ENCODE measurements around the gene PCP2. TPM values are rescaled to one million over a fixed set of nuclear protein-coding genes. Genes with fewer than 3 reads are reported as not detected.

PCP2 gene
- total RNA-seq, 1 experiment from 2014 or later: not detected

DNA sequence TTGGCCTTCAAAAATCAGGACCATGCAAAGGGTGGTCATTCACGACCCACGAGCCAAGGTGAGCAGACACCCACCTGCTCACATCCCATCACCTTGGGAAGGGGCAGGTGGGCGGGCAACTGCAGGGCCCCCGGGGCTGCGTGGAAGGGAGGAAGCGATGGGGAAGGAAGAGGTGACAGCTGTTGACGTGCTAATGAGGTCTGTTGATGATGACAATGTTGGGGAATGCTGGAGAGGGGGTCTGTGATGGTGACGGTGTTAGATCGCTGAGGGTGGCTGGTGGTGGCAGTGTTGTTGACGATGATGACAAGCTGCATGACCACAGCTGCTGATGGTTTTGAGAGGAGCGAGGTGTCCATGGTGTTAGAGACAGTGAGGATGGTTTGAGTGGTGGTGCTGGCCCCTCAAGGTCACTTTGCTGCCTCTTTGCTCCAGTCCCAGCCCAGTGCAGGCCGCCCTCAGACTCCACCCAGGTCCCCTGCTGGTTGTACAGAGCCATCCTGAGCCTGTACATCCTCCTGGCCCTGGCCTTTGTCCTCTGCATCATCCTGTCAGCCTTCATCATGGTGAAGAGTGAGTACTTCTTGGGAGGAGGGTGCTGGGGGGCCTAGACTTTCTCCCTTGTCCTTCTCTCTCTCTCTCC lies 44.3 kb upstream of the PCP2 start:
- Histone ChIP-seq H3K4me3 (ENCODE audit: low read length) (no peak overlapping the region), H3K9me2 (replicated peaks; ENCODE audit: low read length) (no peaks in the 10 kb centered on the region), H3K27ac (ENCODE audit: low read length) (no peak overlapping the region), H3K9me3 (ENCODE audit: low read length) (no peaks in the 10 kb centered on the region), H3F3A (ENCODE audit: low read length, unreplicated experiment) (no peaks in the 10 kb centered on the region), H4K20me1 (ENCODE audit: low read length) (no peaks in the 10 kb centered on the region), H3K36me3 (ENCODE audit: low read depth, low read length) (0 out of 2 replicates have a peak, but pooled peaks cover 8% of the 10 kb centered on the region), H2AFZ (ENCODE audit: low read length) (no peak overlapping the region), H3K4me2 (ENCODE audit: low read length) (no peak overlapping the region), H3K79me2 (ENCODE audit: low read length) (peaks cover 20% of the 10 kb centered on the region), H3K4me1 (ENCODE audit: insufficient read depth, low read length) (peaks cover 25% of the 10 kb centered on the region; the same call in 1 of the 2 replicates), H3K27me3 (ENCODE audit: low read length) (no peaks in the 10 kb centered on the region), H3K9ac (ENCODE audit: low read length) (no peak overlapping the region)
- ChIA-PET CTCF (interaction anchor here (0.6 kb wide), 1 partner anchor 280 kb away, joined by 3 read pairs; no protein-coding TSS in a partner anchor), POLR2A (ENCODE audit: unreplicated experiment) (interaction anchor here (0.6 kb wide), 1 partner anchor 327 kb away, joined by 3 read pairs; no protein-coding TSS in a partner anchor)
- intact Hi-C loops (cut with micrococcal nuclease): no loop called here
- no peak for ATAC-seq
- no TSS peak for BruUV-seq (replicated peaks)
- no peak for TF ChIP-seq EZH2phosphoT487 (IDR thresholded peaks at IDR 0.05; ENCODE audit: borderline replicate concordance, low read length)
- TF ChIP-seq, protein P1, sequence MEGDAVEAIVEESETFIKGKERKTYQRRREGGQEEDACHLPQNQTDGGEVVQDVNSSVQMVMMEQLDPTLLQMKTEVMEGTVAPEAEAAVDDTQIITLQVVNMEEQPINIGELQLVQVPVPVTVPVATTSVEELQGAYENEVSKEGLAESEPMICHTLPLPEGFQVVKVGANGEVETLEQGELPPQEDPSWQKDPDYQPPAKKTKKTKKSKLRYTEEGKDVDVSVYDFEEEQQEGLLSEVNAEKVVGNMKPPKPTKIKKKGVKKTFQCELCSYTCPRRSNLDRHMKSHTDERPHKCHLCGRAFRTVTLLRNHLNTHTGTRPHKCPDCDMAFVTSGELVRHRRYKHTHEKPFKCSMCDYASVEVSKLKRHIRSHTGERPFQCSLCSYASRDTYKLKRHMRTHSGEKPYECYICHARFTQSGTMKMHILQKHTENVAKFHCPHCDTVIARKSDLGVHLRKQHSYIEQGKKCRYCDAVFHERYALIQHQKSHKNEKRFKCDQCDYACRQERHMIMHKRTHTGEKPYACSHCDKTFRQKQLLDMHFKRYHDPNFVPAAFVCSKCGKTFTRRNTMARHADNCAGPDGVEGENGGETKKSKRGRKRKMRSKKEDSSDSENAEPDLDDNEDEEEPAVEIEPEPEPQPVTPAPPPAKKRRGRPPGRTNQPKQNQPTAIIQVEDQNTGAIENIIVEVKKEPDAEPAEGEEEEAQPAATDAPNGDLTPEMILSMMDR (conservative IDR thresholded peaks at IDR 0.05; ENCODE audit: low read depth, low read length): no peak
- no peak for TF ChIP-seq EZH2 (IDR thresholded peaks at IDR 0.05; ENCODE audit: low read length, unreplicated experiment)
- no peak for DNase-seq

DNA sequence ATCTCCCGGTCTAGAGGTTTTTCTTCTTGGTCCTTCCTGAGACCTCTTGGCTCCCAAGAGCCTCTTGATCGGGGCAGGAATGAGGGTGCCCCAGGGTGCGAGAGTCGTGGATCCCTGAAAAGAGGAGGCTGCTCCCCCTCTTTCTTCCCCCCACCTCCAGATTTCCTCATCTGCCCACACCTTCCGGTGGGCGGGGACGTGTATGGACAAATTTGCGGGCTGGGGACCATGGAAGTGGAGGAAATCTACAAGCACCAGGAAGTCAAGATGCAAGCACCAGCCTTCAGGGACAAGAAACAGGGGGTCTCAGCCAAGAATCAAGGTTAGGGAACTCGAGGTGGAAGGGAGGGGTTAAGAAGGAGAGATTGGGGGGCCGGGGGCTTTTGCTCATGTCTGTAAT lies 43.3 kb upstream of the PCP2 start, which contains the start of gene MCEMP1:
MCEMP1 (plus strand) TSS at position 237 of the 400 bp plus-strand sequence; CDS start at position 268, 31 bp downstream.
- Histone ChIP-seq H3K9me2 (replicated peaks; ENCODE audit: low read length) (no peaks in the 10 kb centered on the region), H2AFZ (ENCODE audit: low read length) (no peak within 1 kb of the TSS), H3K4me3 (ENCODE audit: low read length) (no peak within 1 kb of the TSS), H3K79me2 (ENCODE audit: low read length) (peaks cover 12% of the 10 kb centered on the region), H3K36me3 (ENCODE audit: low read depth, low read length) (no peaks in the 10 kb centered on the region), H3K9me3 (ENCODE audit: low read length) (no peaks in the 10 kb centered on the region), H3K4me2 (ENCODE audit: low read length) (no peak within 1 kb of the TSS; the same call in 1 of the 2 replicates), H3K4me1 (ENCODE audit: insufficient read depth, low read length) (peaks cover 22% of the 10 kb centered on the region; the same call in 1 of the 2 replicates), H3K27me3 (ENCODE audit: low read length) (no peaks in the 10 kb centered on the region), H3K9ac (ENCODE audit: low read length) (no peak within 1 kb of the TSS), H3K27ac (ENCODE audit: low read length) (no peak within 1 kb of the TSS), H3F3A (ENCODE audit: low read length, unreplicated experiment) (no peaks in the 10 kb centered on the region), H4K20me1 (ENCODE audit: low read length) (no peaks in the 10 kb centered on the region)
- no peak for DNase-seq
- BruUV-seq (replicated peaks): no TSS peak
- no peak for TF ChIP-seq EZH2 (IDR thresholded peaks at IDR 0.05; ENCODE audit: low read length, unreplicated experiment)
- TF ChIP-seq EZH2phosphoT487 (IDR thresholded peaks at IDR 0.05; ENCODE audit: borderline replicate concordance, low read length): no peak
- TF ChIP-seq, protein P1 (conservative IDR thresholded peaks at IDR 0.05; ENCODE audit: low read depth, low read length): no peak
- CTCF ChIA-PET: no interaction called here
- POLR2A ChIA-PET (ENCODE audit: unreplicated experiment): no interaction called here
- intact Hi-C loops (cut with micrococcal nuclease): no loop called here
- ATAC-seq: no peak

DNA sequence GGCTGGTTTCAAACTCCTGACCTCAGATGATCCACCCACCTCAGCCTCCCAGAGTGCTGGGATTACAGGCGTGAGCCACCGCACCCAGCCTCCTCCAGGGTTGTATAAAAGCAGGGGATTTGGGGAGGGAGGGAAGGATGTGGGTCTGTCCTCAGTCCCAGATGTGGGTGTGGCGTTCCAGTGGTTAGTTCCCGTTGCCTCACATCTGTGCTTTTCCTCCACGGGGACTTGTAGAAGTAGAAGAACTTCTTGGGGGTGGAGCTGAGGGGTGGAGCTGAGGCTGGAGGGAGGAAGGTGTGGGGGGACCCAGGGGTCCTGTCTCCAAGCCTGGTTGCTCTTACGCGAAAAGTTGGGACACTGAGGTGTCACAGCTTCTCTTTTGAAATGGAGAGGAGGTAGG lies 42.9 kb upstream of the PCP2 start:
- Histone ChIP-seq H4K20me1 (ENCODE audit: low read length) (no peaks in the 10 kb centered on the region), H3K4me3 (ENCODE audit: low read length) (no peak overlapping the region), H3K4me1 (ENCODE audit: insufficient read depth, low read length) (peaks cover 18% of the 10 kb centered on the region; the same call in 1 of the 2 replicates), H3F3A (ENCODE audit: low read length, unreplicated experiment) (no peaks in the 10 kb centered on the region), H3K36me3 (ENCODE audit: low read depth, low read length) (no peaks in the 10 kb centered on the region), H2AFZ (ENCODE audit: low read length) (no peak overlapping the region), H3K9ac (ENCODE audit: low read length) (no peak overlapping the region), H3K27me3 (ENCODE audit: low read length) (no peaks in the 10 kb centered on the region), H3K4me2 (ENCODE audit: low read length) (no peak overlapping the region; the same call in 1 of the 2 replicates), H3K27ac (ENCODE audit: low read length) (no peak overlapping the region), H3K9me3 (ENCODE audit: low read length) (no peaks in the 10 kb centered on the region), H3K9me2 (replicated peaks; ENCODE audit: low read length) (no peaks in the 10 kb centered on the region), H3K79me2 (ENCODE audit: low read length) (peaks cover 7% of the 10 kb centered on the region)
- intact Hi-C loops (cut with micrococcal nuclease): no loop called here
- POLR2A ChIA-PET (ENCODE audit: unreplicated experiment): no interaction called here
- ATAC-seq (no peak), DNase-seq (no peak)
- TF ChIP-seq EZH2 (IDR thresholded peaks at IDR 0.05; ENCODE audit: low read length, unreplicated experiment): no peak
- CTCF ChIA-PET: no interaction called here
- no TSS peak for BruUV-seq (replicated peaks)
